DMS153 (cell line): ENCODE results near the gene CKMT2.

ENCODE experiments used
- DNase-seq: peaks from one replicate; lab custom pipeline; 2025; lab: John Stamatoyannopoulos, UW

The CKMT2 gene

DNA sequence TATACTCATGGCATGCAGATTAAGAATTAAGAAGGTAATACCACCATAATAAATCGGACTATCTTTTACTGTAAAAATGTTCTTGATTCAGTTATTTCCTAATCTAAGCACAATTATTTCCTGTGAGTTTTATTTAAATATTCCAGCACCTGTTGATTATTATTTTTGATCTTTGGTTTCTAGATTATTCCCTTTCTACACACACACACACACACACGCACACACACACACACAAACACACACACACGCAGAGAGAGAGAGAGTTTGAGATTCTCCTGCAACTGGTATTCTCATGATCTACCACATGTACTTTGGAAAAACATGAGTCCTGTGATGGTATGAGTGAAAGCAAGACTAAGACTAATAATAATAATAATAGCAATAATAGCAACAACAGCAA is 17.0 kb upstream of the CKMT2 start:
- no peak for DNase-seq

DNA sequence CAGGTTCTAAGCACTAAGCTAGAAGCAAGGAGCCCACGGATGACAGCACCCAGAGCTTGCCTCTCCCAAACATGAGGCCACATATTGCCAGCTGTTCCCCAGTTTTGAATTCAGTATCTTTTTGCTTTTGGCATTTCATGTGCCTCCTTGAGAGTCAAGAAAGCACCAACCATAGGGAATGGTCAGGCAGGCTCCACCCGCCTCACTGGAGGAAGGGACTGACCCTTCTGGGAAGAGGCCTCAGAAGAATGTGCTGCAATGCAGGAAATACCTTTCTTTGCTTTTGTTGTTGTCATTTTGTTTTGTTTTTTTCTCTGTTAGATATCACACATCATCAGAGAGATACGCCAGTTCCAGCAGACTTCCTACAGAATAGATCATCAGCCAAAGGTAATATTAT is 13.7 kb upstream of the CKMT2 start:
- DNase-seq = no peak

DNA sequence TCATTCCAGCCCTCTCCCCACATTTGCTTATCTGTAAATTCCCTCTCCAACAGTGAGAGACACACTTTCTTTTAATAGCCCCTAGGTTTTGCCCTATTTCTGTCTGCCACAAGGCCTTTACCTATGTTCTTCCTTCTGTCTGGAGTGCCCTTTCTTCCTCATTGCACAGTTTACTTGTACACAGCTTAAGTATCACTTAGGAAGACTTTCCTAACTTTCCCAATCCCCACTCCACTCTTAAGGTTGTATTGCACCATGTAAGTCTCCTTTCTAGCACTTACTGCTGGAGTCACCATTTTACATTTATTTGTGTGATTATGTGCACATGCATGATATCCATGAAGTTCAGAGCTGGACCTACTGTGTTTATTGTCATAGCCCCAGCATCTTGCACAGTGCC is 10.8 kb upstream of the CKMT2 start:
- DNase-seq = no peak

DNA sequence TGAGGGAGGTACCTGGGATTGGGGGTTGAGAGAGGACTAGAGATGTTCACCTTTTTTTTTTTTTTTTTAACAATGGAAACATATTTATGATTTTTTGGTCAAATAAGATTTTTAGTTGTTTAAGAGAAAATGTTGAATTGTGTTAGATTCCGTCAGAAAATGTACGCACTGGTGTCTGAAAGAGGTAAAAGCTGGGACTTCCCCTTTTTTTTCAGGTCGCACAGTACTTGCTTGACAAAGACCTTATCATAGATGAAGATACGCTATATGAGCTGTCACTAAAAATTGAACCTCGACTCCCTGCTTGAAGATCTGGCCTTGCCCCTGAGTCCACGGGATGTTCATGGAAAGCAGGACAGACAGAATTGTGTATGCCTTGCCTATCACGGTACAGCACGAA is 7.7 kb upstream of the CKMT2 start:
- no peak for DNase-seq

DNA sequence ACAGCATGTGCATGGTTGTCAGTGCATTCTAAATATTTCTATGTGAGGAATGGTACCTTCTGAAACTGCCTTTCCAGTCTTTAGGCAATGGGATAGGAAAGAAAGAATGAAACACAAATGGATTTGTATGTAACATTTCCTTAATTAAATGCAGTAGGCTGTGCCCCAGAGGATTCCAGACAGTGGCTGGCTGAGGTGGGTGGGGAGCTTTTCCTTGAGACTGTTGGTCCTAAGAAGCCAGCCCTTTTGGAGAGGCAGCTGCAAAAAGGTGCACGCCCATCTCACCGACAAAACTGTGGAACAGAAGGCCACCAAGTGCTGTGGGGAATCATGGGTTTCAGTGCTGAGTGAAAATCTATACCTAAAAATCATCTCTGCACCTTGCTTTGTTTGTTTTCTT is 6.8 kb upstream of the CKMT2 start:
- no peak for DNase-seq

DNA sequence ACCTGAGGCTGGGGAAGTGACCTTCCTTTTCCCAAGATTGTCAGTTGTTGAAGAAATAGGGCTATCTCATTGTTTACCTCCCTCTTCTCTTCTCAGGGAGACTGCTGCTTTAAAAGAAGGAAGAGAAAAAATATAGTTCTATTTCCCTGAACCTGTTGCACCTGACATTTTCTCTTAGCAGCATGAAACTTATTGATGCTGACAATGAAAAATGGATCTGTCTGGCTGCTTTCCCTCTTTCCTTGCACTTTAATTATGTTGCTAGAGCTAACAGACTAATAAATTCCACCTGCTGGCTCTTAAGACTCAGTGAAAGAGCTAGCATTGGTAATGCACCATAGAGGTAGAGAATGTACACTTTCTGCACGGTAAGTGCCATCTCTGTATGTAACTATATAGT is 6.2 kb upstream of the CKMT2 start:
- no peak for DNase-seq

DNA sequence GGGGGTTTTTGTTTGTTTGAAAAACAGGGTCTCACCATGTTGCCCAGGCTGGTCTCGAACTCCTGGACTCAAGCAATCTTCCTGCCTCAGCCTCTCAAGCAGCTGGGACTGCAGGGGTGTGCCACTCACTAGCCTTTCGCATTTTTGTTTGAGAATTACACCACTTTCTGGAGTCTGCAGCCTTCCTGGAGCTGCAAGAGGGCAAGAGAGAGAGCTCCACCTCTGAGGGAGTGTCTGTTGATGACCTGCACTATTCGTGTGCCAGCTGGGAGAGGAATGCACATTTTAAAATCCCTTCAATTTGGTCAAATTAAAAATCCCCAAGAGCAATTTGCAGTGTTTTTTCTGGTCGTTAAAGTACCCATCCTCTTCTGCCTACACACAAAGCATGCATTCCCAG is 5.0 kb upstream of the CKMT2 start:
- DNase-seq = no peak

DNA sequence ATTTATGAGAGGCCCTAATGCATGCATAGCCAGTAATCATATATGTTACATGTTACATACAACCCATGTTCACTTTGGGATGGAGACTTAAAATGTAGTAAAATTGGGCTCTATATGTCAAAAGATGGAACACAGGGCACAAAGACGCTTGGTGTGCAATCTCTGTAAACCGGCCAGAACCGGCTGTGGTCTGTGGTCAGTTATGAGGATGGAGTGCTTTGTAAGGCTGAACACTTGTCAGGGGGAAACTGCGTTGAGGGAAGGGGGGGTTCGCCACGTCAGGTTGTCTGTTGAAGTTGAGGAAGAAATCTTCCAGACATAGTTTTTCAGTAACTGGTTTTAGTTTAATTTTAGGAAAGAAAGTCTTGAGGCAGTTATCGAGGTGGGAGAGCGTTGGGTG is 2.7 kb upstream of the CKMT2 start:
- no peak for DNase-seq

DNA sequence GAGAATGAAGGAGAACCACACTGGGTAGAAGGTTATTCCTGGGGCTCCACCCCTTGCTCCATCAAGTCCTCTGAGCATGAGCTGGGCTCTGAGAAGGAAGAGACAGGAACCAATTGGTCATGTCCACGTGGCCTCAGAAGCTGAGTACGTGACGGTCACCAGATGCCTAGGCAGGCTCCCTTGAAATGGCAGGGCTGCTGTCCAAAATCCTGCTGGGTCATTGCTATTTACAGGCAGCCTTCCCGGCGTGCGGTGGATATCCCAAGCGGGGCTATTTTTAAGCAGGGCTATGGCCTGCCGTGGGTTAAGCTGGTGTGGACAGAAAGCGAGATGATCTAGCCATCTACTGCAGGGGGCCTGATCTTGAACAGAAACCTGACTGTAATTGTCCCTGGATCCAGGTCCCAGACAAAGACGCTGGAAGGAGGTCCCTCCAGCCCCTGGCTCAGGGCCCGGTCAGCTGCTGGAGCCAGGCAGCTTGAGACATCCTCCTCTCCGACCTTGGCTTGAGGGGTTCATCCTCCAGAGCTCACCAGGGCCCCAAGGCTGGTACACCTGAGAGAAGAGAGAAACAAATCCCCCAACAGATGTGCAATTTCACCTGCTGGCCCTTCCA is 550 bp upstream of the CKMT2 start:
- DNase-seq = no peak

DNA sequence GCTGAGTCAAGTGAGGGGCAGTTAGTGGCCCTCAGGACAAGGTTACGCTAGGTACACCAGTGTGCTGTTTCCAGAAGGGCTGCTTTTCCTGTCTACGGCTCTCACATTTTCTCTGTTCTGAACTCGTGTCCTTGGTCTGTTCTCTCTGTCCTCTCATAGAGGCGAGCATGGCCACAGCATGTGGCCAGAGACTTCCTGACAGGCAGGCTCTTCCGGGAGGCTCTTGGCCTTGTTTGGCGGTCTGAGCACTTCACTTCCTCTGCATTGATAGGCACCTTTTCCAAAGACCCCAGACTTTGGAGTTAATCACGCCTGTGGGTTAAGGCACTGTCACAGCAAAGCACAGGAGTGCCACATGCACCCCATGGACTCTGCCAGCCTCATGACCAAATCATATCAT is 1.2 kb downstream of the CKMT2 start:
- no peak for DNase-seq

DNA sequence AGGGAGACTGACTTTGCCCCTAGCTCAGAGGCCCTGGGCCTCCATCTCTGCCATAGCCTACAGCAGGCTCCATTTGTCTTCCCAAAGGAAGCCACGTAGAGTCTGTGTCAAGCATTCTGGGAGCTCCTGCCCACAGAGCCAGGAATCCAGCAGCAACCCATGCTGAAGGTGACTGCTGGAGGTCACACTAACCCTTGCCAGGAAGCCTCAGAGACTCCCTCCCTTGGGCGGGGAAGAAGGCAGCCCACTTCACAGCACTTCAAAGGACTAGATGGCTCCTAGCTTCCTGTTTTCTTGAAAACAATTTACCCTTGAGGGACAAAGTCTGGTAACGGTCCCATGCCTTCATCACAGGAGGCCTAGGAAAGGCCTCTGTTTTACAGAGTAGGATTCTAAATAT is 1.7 kb downstream of the CKMT2 start:
- DNase-seq = no peak

DNA sequence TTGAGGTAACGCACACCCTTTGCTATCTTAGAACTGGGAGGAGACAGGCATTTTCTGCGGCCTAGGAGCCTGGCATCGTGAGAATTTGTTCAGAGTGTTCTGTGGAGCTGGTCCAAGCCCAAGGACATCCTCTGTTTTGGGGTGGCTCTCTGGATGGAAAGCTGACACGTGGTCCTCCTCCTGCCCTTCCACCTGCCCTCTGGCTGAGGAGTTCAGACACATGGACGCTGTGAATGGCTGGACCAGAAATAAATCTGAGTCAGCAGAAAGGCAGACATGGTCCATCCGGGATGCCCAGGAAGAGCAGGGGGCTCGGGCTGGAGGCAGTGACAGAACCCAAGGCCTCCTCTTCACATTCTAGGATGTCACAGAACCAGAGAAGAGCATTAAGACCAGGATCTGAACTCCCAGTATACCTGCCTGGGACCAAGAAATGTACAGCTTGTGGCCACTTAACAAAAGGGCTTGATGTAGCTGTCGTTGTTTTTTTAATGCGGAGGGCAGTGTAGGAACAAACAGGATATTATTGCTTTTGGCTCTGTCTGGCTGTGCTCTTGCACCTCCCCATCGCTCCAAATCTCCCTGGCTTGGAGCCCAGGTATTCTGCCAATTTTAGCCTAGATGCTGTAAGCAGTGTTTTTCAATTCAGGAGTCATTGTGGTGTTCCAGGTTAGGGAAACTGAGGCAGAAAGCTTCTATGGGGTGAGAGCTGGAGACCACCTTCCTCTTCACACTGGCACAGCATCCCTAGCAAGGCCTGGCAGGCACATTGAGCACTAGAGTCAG is 2.4 kb downstream of the CKMT2 start:
- DNase-seq = no peak

DNA sequence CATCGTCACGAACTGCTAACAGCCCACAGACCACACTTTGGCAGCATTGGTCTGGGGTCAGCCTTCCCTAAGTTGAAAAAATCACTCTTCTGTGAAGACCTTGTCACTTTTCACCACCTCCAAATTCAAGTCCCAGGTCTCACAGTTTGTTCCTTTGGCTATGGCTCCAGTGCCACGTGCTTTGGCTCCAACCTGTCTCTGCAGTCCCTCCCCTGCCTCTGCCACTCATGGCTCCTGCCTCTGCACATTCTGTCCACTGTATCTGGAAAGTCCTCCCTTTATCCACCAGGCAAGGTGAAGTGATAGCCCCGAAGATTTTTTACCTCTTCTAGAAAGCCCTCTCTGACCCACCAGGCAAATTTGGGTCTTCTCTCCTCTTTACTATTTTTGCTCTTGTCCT is 5.3 kb downstream of the CKMT2 start:
- no peak for DNase-seq

DNA sequence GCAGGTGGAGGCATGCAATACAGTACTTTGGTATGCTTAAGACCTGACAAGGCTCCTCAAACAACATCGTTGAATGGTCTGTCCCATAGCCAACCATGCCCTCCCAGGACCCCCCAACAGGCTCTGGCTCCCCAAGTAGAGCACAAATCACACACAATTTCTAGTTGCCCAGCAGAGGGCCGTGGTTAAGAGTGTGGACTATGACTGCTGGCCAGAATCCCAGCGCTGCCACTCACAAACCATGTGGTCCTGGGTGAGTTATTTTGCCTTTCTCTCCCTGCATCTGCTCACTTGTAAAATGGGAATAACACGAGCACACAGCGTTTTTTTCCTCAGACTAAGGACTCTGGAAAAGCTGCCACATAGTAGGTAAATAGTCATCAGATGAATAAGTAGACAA is 6.5 kb downstream of the CKMT2 start:
- DNase-seq = no peak

DNA sequence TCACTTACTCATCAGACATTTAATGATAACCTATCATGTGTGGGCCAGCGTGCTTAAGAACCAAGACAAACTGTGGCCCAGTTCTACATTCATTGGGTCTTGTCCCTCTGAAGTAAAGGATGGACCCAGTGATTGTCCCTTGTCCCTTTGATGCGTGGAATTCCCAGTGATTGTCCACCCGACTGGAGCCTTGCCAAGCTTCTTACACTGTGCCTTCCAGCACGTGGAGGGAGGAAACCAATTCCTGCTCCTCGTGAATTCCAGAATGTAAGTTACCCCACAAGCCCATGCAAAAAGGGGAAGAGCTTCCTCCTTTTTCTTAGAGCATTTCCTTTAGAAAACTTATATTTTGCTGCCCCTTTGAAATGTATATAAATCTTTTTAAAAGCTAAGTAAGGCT is 7.9 kb downstream of the CKMT2 start:
- DNase-seq = no peak

DNA sequence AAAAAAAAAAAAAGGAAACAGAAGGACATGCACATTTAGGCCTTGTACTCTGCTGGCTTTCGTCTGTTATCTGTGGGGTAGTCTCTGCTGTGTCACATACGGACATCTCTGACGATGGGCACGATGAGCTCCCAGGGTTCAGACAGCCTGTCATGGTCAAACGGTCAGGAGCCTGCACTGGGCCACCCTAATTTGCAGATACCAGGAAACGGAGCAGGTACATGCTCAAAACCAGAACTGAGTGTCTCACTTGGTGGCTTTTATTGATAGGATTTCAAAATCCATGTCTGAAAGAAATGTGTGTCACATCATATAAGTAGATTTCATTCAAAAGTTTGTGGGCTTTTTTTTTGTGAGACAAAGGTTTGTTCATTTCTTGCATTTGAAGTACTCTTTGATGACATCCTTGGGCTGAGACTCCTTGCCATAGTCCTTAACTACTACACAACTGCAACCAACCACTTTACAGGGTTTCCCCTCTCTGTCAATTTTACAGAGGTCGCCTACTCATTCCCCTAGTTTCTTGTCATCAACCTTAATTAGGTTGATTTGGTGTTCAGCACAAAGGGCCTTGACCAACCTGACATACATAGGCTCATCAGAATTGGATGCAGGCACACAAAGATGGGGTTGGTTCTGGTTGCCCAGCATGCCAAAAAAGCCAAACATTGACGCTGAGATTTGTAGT is 9.0 kb downstream of the CKMT2 start:
- DNase-seq = no peak

DNA sequence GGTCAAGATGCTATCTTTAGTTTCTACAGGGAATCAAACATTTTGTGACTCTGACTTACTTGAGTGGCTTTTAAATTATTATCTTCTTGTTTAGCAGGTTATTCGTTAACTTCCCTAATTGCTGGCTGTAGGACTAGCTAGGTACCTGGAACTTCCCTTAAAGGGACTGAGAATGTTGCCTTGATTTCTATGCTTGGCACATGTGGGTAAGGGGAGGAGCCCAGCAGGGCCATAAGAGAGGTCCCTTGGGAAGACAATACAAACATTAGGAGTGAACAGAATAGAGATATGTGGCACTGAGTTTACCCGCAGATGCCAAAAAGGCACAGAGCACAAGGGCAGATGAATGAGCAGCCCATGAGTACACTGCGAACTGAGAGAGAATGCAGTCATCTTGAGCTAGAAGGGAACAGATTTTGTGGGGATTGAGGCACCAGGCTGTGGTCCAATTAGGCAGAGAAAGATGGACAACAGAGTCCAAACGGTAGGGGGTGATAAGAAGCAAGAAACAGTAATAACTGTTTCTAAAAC is 9.8 kb downstream of the CKMT2 start:
- DNase-seq = peak; percentile 53

DNA sequence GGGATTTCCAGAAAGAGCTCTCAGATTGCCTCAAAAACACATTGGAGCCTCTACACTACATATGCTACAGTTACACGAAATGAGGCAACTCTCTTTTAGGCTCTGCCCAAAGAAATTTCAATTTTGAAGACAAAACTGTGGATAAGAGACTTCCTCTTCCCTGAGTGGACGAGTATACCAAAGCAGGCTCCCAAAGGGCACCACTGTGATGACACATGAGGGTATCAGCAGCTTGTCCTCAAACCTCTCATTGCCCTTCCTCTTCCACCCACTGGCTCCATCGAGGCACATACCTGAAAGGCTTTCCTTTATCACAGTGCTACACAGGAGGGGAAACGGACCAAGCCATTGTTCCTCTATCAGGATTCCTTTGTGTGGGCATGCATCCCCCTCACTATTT is 11.3 kb downstream of the CKMT2 start:
- DNase-seq = no peak

DNA sequence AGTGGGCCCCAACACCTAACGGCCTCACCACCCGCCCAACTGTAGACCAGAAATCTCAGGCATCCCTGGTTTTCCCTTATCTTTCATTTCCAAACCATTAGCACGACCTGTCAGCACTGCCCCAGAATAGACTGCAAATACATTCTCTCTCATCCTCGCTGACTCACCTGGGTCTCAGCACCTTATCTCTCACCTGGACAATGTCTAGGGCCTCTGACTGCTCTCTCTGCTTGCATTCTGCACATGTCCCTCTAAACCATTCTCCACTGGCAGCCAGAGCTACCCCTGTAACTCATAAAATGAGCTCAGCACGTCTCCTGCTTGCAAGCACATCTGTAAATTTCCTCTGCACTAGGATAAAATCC is 12.7 kb downstream of the CKMT2 start:
- DNase-seq = no peak

DNA sequence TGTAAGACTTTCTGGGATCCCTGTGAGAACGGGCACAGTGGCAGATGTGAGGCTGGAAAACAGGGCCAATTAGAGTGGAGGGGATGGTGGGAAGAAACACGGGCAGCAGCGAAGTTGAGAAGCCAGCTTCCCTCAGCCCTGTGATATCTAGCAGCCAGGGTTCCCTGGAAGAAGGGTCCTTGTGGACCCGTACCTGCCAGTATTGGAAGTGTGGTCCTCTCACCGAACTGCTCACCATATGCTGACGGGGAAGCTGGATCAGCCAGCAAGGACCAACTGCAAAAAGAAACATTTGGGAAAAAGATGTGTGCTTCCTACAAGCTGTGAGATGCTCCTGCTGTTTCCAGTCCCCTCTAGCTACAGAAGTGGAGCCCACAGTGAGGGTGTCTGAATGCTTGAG is 13.6 kb downstream of the CKMT2 start:
- no peak for DNase-seq

DNA sequence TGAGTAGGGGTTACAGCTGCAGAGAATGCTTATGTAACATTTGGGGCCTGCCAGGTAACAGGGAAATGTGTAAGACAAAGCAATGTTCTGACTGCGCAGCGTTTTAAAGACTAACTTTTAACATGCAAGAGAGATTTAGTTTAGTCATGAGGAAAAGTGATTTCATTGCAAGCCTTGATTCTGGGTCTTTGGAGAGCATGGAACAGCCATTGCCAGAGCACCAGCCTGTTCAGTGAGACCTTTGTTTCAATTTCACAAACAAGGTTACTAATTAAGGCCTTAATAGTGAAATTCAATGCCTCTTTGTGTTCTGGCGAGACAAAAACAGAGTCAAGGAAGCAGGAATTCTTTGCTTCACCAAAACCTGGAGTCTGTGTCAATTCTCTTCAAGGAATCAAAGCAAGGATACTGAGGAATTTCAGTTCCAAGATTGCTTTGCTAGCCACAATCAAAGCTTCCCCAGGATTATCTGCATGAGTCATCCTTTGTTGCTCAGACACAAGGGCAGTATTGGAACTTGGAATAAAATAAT is 14.4 kb downstream of the CKMT2 start:
- no peak for DNase-seq

DNA sequence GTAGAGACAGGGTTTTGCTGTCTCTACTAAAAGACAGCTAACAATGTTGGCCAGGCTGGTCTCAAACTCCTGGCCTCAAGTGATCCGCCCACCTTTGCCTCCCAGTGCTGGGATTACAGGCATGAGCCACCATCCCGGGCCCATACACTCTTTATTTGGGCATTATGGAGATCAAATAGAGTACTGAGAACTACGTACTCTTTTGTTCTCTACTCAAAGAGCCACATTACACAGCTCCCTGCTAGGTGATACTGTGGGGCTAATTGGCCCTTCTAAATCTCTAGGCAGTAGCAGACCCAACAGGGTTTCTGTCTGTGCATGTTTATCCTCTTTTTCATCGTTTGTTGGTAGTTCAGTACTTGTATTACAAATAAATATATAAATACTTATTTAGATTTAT is 16.1 kb downstream of the CKMT2 start:
- no peak for DNase-seq

DNA sequence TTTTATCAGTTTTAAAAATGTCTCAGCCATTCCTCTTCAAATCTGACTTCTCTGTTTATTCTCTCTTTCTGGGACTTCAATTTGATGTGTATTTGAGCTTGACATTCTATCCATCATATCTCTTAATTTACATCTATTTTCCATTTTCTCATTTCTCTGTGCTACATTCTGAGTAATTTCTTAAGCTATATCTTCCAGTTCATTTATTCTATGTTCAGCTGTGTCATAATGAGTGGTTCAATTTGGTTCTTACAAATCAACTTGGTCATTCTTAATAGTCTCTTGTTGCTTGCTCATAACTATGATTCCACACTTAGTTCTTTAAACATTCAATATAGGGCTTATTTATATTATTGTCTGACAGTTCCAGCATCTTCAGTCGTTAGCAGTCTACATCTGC is 16.9 kb downstream of the CKMT2 start:
- no peak for DNase-seq
